HG02588 (cell line): ENCODE results near the gene CLEC18C.
"Not testable (repeated sequence)": the region's sequence is repeated elsewhere in the genome, so short reads cannot be mapped to it uniquely, and the experiment has no call there.

Experiments
- ATAC-seq: cut with Tn5 transposase; IDR thresholded peaks from one replicate; pipeline ENCODE4 v1.9.1; 2021; ENCODE audit warnings: mild to moderate bottlenecking, moderate library complexity; ENCODE audit not compliant: unreplicated experiment

Gene CLEC18C

GRCh38 chr16:70204010-70204409, 30.4 kb downstream of the CLEC18C start:
- not testable (repeated sequence) for ATAC-seq

- ATAC-seq = not testable (repeated sequence)
These were observed 31.2 kb downstream of the CLEC18C start for GRCh38 chr16:70204668-70205405.

- ATAC-seq = not testable (repeated sequence)
These were observed 32.8 kb downstream of the CLEC18C start for GRCh38 chr16:70206382-70206781.

- not testable (repeated sequence) for ATAC-seq
These were observed 45.0 kb downstream of the CLEC18C start for GRCh38 chr16:70218586-70218985.

- not testable (repeated sequence) for ATAC-seq
These were observed 49.0 kb downstream of the CLEC18C start for GRCh38 chr16:70222574-70222973.

- ATAC-seq = not testable (repeated sequence)
These were observed 49.6 kb downstream of the CLEC18C start for GRCh38 chr16:70223216-70223615.

GRCh38 chr16:70223971-70224513, 50.5 kb downstream of the CLEC18C start:
- not testable (repeated sequence) for ATAC-seq

- ATAC-seq = not testable (repeated sequence)
These were observed 51.1 kb downstream of the CLEC18C start for GRCh38 chr16:70224645-70225044.

GRCh38 chr16:70225430-70225829, 51.8 kb downstream of the CLEC18C start:
- not testable (repeated sequence) for ATAC-seq

- not testable (repeated sequence) for ATAC-seq
These were observed 52.4 kb downstream of the CLEC18C start for GRCh38 chr16:70226024-70226423.

- not testable (repeated sequence) for ATAC-seq
These were observed 58.2 kb downstream of the CLEC18C start for GRCh38 chr16:70231831-70232230.
